Activated CD4-positive, alpha-beta T cell treated with anti-CD3 and anti-CD28 coated beads, Interleukin-2, amount 50 U/mL, for 4 hours (primary cell): Measurements from ENCODE around the gene LHX4.

Source experiments
- DNase-seq, 2 experiments: peaks; one replicate each; pipeline ENCODE4 v3.0.0-alpha.2; 2020

LHX4 gene

DNA sequence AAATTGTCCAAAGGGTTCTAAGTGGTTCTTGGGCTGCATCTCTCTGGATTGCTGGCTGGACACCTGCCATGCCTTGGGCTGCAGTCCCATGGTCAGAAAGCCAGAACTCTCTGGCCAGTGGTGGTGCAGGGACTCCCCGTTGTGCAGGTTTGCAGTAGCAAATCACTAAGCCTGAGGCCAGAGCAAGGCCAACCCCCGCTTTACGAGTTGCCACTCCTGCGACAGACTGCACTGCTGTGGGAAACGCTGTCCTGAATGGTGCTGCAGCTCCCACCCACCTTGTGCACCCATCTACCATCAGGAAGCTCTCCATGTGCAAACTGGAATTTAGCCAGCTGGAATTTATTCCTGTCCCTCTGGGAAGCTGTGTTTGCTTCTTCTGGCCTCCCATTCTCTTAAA is 45.7 kb downstream of the LHX4 start:
- DNase-seq: no peak

DNA sequence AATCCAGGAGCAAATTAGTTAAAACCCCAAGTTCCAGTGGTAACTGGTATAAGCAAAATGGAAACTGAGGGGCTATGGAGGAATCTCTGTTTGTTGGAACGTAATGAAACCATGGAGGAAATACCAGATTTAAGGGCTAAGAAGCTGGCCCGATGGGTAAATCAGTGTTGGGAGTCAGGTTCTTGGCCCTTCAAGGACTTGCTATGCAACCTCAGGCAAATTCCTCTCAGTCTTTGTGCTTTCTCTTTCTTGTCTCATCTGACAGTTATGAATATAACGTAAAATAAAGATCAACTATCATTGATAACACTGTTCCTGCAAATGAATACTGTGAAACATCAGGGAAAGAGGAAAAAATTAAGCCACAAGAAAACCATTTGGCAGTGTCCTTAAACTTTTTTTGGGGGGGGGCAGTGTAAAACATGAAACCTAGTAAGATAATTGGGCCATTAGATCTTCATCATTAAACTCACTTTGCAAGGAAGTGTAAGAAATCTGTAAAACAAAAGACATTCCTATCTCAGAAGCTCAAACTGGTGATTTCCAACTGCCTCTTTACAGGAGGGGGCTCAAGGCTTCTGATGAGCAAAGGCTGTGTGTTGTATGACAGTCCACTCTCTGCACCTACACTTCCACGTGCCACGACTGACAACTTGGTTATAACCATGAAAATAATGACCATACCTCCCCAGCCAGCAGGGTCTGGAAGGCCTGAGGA is 47.6 kb downstream of the LHX4 start:
- DNase-seq: no peak

GRCh38 chr1:180278194-180278515 is 48.1 kb downstream of the LHX4 start:
- no peak for DNase-seq

GRCh38 chr1:180278596-180279395 is 48.7 kb downstream of the LHX4 start:
- DNase-seq: no peak

- DNase-seq: no peak
Measured at GRCh38 chr1:180279651-180280050, 49.6 kb downstream of the LHX4 start.

- no peak for DNase-seq
Measured at GRCh38 chr1:180280617-180281016, 50.6 kb downstream of the LHX4 start.

DNA sequence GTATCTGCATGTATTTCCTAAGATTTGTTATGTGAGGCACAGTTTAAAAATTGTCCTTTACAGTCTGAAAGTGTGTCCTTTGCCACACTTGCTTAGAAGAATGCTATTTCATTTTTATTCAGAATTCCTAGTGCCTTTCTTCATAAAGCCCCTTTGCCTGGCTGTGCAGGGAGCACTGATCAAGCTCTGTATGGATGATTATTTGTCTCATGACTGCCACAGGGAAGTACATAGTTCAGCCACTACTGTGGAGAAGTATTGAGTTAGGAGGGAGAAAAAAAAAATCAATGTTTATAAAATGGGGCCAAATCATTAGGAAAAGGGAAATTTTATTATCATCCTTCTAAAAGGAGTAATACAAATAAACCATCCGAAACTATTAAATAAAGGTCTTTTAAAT is 51.4 kb downstream of the LHX4 start:
- no peak for DNase-seq

GRCh38 chr1:180282401-180283044 is 52.5 kb downstream of the LHX4 start:
- DNase-seq: no peak

DNA sequence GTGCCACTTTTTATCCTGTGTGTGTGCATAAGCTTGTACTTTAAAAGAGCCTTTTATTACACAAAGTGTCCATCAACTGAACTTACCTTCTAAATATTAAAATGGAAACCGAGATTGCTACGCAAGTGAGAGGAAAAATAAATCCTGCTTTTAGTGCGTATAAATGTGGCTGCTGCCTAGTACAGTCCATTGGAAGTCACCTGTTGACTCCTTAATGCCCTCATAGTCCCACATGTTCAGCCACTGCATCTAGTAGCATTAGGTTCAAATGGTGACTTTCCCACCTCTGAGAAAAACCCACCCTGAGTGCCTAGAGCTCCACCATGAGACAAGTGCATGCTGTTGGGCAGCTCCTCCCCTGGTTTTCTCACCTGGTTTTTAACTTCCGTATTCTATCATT is 53.0 kb downstream of the LHX4 start:
- no peak for DNase-seq

- no peak for DNase-seq
Measured at GRCh38 chr1:180286417-180286816, 56.4 kb downstream of the LHX4 start.

GRCh38 chr1:180287988-180288705 is 58.1 kb downstream of the LHX4 start:
- DNase-seq: no peak

GRCh38 chr1:180288940-180289339 is 58.9 kb downstream of the LHX4 start:
- DNase-seq: no peak

GRCh38 chr1:180290265-180291001 is 60.4 kb downstream of the LHX4 start:
- no peak for DNase-seq

DNA sequence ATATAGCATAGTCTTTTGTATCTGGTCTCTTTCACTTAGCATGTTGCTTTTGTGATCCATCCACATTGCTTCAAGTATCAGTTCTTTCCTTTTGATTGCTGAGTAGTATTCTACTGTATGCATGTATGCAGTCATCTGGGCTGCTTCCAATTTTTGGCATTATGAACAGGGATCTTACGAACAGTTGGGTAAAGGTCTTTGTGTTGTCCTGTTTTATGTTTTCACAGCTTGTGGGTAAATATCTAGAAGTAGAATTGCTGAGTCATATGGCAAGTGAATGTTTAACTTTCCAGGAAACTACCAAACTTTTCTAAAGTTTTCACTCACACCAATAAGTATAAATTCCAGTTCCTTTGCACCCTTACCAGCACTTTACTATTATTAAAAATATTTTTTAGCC is 60.9 kb downstream of the LHX4 start:
- no peak for DNase-seq

GRCh38 chr1:180294711-180295110 is 64.6 kb downstream of the LHX4 start:
- DNase-seq: no peak

DNA sequence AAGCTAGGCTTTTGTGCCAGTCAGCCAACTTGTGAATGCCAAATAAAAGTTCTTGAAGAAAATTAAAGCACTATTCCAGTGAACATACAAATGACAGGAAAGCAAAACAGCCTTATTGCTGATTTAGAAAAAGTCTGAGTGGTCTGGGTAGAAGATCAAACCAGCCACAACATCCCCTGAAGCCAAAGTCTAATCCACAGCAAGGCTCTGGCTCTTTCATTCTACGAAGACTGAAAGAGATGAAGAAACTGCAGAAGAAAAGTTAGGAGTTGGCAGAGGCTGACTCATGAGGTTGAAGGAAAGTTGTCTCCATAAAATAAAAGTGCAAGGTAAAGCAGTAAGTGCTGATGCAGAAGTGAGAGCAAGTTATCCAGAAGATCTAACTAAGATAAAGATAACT is 65.9 kb downstream of the LHX4 start:
- DNase-seq: no peak

DNA sequence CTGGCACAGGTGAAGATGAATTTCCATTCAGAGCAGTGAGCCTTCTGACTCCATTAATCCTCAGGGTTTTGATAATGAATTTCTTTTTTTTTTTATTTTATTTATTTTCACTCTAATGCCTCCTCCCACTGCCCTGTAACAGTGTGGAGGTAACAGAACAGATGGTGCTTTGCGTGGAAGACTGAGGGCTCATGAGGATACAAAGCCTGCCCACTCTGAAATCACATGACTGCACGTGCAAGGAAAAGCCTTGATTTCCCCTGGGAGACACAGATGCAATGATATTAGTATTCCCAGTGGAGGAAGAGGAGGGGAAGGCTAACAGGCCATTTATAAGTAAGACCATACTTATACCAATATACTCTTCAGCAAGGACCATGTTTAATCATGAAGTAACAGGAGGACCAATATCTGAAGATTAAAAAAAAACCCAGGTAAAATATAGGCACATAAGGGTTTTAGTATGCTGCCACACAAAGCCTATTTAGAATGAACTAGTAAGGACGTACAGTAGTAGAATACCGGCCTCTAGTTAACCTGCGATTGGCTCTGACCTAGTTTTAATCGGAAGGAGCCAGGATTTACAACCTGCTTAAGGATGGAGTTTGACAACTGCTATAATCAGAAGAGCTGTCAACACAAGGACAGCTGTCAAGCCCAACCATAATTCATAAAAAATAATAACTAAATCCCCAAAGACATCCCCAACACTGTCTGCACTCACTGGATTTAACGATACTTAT is 69.6 kb downstream of the LHX4 start:
- DNase-seq: no peak

DNA sequence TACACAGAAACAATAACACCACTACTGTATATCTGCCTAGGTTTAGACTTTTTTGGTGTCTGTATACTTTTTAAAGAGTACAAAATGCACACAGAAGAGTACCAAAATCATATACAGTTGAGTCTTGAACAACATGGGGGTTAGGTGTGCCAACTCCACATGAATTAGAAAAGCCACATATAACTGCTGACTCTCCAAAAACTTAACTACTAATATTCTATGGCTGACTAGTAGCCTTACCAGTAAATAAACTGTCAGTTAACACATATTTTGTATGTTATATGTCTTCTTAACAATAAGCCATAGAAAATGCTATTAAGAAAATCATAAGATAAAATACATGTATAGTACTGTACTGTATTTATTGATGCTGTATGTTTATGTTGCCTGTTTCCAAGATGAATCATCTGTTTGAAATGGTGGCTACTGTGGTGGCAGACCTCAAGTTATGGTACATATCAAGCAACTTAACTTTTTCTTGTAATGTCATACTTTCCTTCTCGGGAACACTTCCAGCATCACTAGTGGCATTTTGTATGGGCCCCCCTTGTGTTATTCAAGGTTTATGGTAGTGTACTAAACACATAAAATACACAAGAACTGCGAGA is 71.2 kb downstream of the LHX4 start:
- no peak for DNase-seq

DNA sequence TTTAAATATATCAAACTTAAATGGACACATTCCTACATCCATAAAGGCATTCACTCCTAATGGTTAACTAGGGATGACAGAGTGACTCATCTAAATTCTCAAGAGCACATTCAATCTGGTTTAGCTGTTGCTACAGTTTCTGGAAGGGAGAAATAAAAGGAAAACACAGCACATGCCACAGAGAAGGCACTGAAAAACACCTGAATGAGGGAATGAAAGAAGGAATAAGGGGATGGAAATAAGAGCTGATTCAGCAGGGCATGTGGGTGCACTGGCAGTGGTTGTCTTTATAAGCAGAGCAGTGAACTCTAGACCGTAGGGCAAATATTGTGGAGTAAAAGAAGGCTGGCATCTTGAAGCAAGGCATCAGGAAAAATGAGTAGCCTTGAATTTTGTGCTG is 79.3 kb downstream of the LHX4 start:
- no peak for DNase-seq

DNA sequence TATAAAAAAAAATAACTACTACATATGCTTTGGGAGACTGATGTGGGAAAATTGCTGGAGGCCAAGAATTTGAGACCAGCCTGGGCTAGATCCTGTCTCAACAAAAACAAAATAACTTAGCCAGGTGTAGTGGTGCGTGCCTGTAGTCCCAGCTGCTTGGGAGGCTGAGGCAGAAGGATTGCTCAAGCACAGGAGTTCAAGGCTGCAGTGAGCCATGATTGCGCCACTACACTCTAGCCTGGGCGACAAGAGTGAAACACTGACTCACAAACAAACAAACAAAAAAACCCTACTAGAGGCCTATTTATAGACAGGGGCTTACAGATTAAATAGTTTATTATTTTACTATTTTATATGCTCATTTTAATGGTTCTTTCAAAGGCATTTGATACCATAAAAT is 80.0 kb downstream of the LHX4 start:
- no peak for DNase-seq

GRCh38 chr1:180311011-180311730 is 81.1 kb downstream of the LHX4 start:
- DNase-seq: no peak
